Skeletal muscle tissue (tissue), 4 donors: ENCODE data around the gene CXXC5. TPM values are rescaled to one million over a fixed set of nuclear protein-coding genes. Genes with fewer than 3 reads are reported as not detected.
A peak's percentile ranks its signal among the peaks of the same experiment; 100 is the strongest.

Experiments used
- H3K27ac ChIP-seq: one replicate; pipeline ENCODE4 v1.7.0; 2013; ENCODE audit warnings: mild to moderate bottlenecking, low read depth, low read length, inconsistent platforms
- H3K27me3 ChIP-seq, 3 donors: one replicate each; pipeline ENCODE4 v1.7.0; 2013; ENCODE audit warnings: low read length in 3 of 3; ENCODE audit not compliant: control insufficient read depth in 3 of 3, insufficient read depth in 3 of 3
- H3K36me3 ChIP-seq, 3 donors: one replicate each; pipeline ENCODE4 v1.7.0; 2013; ENCODE audit warnings: low read length in 3 of 3; ENCODE audit not compliant: control insufficient read depth in 3 of 3, insufficient read depth in 3 of 3
- H3K4me1 ChIP-seq, 3 donors: one replicate each; pipeline ENCODE4 v1.7.0; 2013; ENCODE audit warnings: low read length in 3 of 3, mild to moderate bottlenecking in 3 of 3; ENCODE audit not compliant: control insufficient read depth in 3 of 3, insufficient read depth in 3 of 3
- H3K4me3 ChIP-seq, 3 donors: one replicate each; pipeline ENCODE4 v1.7.0; 2013; ENCODE audit warnings: low read length in 3 of 3
- H3K9ac ChIP-seq, 3 donors: one replicate each; pipeline ENCODE4 v1.7.0; 2013; ENCODE audit warnings: low read length in 3 of 3, mild to moderate bottlenecking in 3 of 3, moderate library complexity in 2 of 3, low read depth in 1 of 3
- H3K9me3 ChIP-seq, 3 donors: one replicate each; pipeline ENCODE4 v1.7.0; 2013; ENCODE audit warnings: low read length in 3 of 3; ENCODE audit not compliant: control insufficient read depth in 3 of 3
- total RNA-seq: library from RNA; depleted of rRNA; stranded (reverse); fragments of >200 nt; gene quantifications from one replicate; pipeline ENCODE4 v1.2.3, GENCODE V29; 2014
- donor health status: Osteomylitis.

Gene CXXC5
- total RNA-seq, 1 donor from 2014 or later = 66.8 TPM

- peaks cover 0 to 4% (median 0%) of the 10 kb centered on the region in 3 donors for H3K36me3 ChIP-seq
- H3K27me3 ChIP-seq = no peaks in the 10 kb centered on the region
- no peaks in the 10 kb centered on the region for H3K9me3 ChIP-seq
- H3K27ac ChIP-seq = peak overlapping the region; percentile 85
- peaks cover 90 to 98% (median 96%) of the 10 kb centered on the region in 3 donors for H3K4me1 ChIP-seq
- peak overlapping the region; percentile 66 to 95 (median 77) for H3K9ac ChIP-seq
- peak overlapping the region in 1 of 3 donors; percentile 41 for H3K4me3 ChIP-seq
These were observed 16.0 kb downstream of the CXXC5 start for GRCh38 chr5:139664086-139664693.

- no peaks in the 10 kb centered on the region for H3K27me3 ChIP-seq
- H3K36me3 ChIP-seq = peaks cover 0 to 4% (median 0%) of the 10 kb centered on the region in 3 donors
- H3K27ac ChIP-seq = peak overlapping the region; percentile 85
- H3K9ac ChIP-seq = peak overlapping the region; percentile 77 to 95 (median 79)
- H3K9me3 ChIP-seq = no peaks in the 10 kb centered on the region
- peak overlapping the region; percentile 14 to 49 (median 41) for H3K4me3 ChIP-seq
- peaks cover 90 to 98% (median 96%) of the 10 kb centered on the region in 3 donors for H3K4me1 ChIP-seq
These were observed 16.7 kb downstream of the CXXC5 start for GRCh38 chr5:139664727-139665351.

- no peaks in the 10 kb centered on the region for H3K27me3 ChIP-seq
- peaks cover 91 to 98% (median 96%) of the 10 kb centered on the region in 3 donors for H3K4me1 ChIP-seq
- H3K9ac ChIP-seq = peak overlapping the region; percentile 77 to 95 (median 79)
- peak overlapping the region; percentile 43 to 49 (median 49) for H3K4me3 ChIP-seq
- peaks cover 0 to 4% (median 0%) of the 10 kb centered on the region in 3 donors for H3K36me3 ChIP-seq
- H3K9me3 ChIP-seq = no peaks in the 10 kb centered on the region
- peak overlapping the region; percentile 85 for H3K27ac ChIP-seq
These were observed 17.5 kb downstream of the CXXC5 start for GRCh38 chr5:139665626-139666025.

- Histone ChIP-seq H3K9ac (peak overlapping the region; percentile 77 to 95 (median 79)), H3K9me3 (no peaks in the 10 kb centered on the region), H3K36me3 (peaks cover 0 to 4% (median 0%) of the 10 kb centered on the region in 3 donors), H3K4me3 (peak overlapping the region in 2 of 3 donors; percentile 29 to 30), H3K4me1 (peaks cover 94 to 99% (median 98%) of the 10 kb centered on the region in 3 donors), H3K27ac (peak overlapping the region; percentile 85), H3K27me3 (no peaks in the 10 kb centered on the region)
These were observed 18.4 kb downstream of the CXXC5 start for GRCh38 chr5:139666551-139666950.

- H3K9ac ChIP-seq = peak overlapping the region; percentile 87 to 95 (median 89)
- peaks cover 94 to 99% (median 97%) of the 10 kb centered on the region in 3 donors for H3K4me1 ChIP-seq
- no peaks in the 10 kb centered on the region for H3K27me3 ChIP-seq
- H3K4me3 ChIP-seq = peak overlapping the region; percentile 68 to 76 (median 69)
- H3K27ac ChIP-seq = peak overlapping the region; percentile 85
- H3K36me3 ChIP-seq = peaks cover 0 to 4% (median 0%) of the 10 kb centered on the region in 3 donors
- H3K9me3 ChIP-seq = no peaks in the 10 kb centered on the region
These were observed 19.0 kb downstream of the CXXC5 start for GRCh38 chr5:139667001-139667729.

GRCh38 chr5:139667730-139668063 is 19.5 kb downstream of the CXXC5 start:
- peaks cover 94 to 99% (median 97%) of the 10 kb centered on the region in 3 donors for H3K4me1 ChIP-seq
- H3K36me3 ChIP-seq = peaks cover 0 to 4% (median 0%) of the 10 kb centered on the region in 3 donors
- peak overlapping the region; percentile 87 to 95 (median 89) for H3K9ac ChIP-seq
- H3K4me3 ChIP-seq = peak overlapping the region; percentile 68 to 76 (median 69)
- peak overlapping the region; percentile 85 for H3K27ac ChIP-seq
- no peaks in the 10 kb centered on the region for H3K9me3 ChIP-seq
- H3K27me3 ChIP-seq = no peaks in the 10 kb centered on the region

GRCh38 chr5:139668064-139668880 is 20.1 kb downstream of the CXXC5 start:
- Histone ChIP-seq H3K27me3 (no peaks in the 10 kb centered on the region), H3K4me3 (peak overlapping the region; percentile 68 to 76 (median 69)), H3K9ac (peak overlapping the region; percentile 87 to 95 (median 89)), H3K27ac (peak overlapping the region; percentile 85), H3K9me3 (no peaks in the 10 kb centered on the region), H3K4me1 (peaks cover 93 to 99% (median 97%) of the 10 kb centered on the region in 3 donors), H3K36me3 (peaks cover 0 to 4% (median 0%) of the 10 kb centered on the region in 3 donors)

- peak overlapping the region; percentile 67 to 76 (median 69) for H3K4me3 ChIP-seq
- H3K9ac ChIP-seq = peak overlapping the region; percentile 87 to 95 (median 89)
- no peaks in the 10 kb centered on the region for H3K27me3 ChIP-seq
- no peaks in the 10 kb centered on the region for H3K9me3 ChIP-seq
- H3K4me1 ChIP-seq = peaks cover 92 to 99% (median 97%) of the 10 kb centered on the region in 3 donors
- peak overlapping the region; percentile 85 for H3K27ac ChIP-seq
- peaks cover 0 to 4% (median 0%) of the 10 kb centered on the region in 3 donors for H3K36me3 ChIP-seq
These were observed 20.9 kb downstream of the CXXC5 start for GRCh38 chr5:139668924-139669661.
